H1 (cell line): ENCODE data around the gene ARHGEF3. TPM values are rescaled to one million over a fixed set of nuclear protein-coding genes. Genes with fewer than 3 reads are reported as not detected.

Experiments
- CTCF ChIA-PET: fragments of 300-600 bp; sonication (Branson Sonifier 250); formaldehyde crosslinking; loops from one replicate; lab custom pipeline; 2021; ENCODE audit not compliant: partially characterized antibody; lab: Charles Lee
- POLR2A ChIA-PET: fragments of 300-600 bp; sonication (Branson Sonifier 250); formaldehyde crosslinking; loops from one replicate; lab custom pipeline; 2021; ENCODE audit warnings: inconsistent platforms; ENCODE audit not compliant: partially characterized antibody; lab: Charles Lee
- DNase-seq, 2 experiments: peaks; one replicate each; pipeline versions ENCODE4 v3.0.0 to v3.0.0-alpha.2; 2010 to 2022; ENCODE audit warnings: low spot score in 2 of 2, low read depth in 1 of 2, mixed read lengths in 1 of 2
- FAIRE-seq: peaks from 2 replicates; lab custom pipeline; 2011; peaks lifted over from hg19 to GRCh38; lab: Jason Lieb, UNC
- H2AFZ ChIP-seq: 2 replicates; pipeline ENCODE4 v1.8.1; 2012; ENCODE audit warnings: low read length, inconsistent platforms
- H2AK5ac ChIP-seq: 2 replicates; pipeline ENCODE4 v1.6.1; 2013; ENCODE audit warnings: low read depth, low read length
- H2BK120ac ChIP-seq: replicated peaks from 2 replicates; pipeline ENCODE3; 2013; ENCODE audit warnings: low read depth, low read length, inconsistent platforms
- H2BK12ac ChIP-seq: 2 replicates; pipeline ENCODE4 v1.6.1; 2013; ENCODE audit warnings: low read depth, low read length
- H2BK15ac ChIP-seq: 2 replicates; pipeline ENCODE4 v1.6.1; 2013; ENCODE audit warnings: low read length
- H2BK20ac ChIP-seq: 2 replicates; pipeline ENCODE4 v1.6.1; 2013; ENCODE audit warnings: low read length
- H2BK5ac ChIP-seq: 2 replicates; pipeline ENCODE4 v1.6.1; 2013; ENCODE audit warnings: low read depth, low read length
- H3K14ac ChIP-seq: 2 replicates; pipeline ENCODE4 v1.6.1; 2013; ENCODE audit warnings: inconsistent platforms; ENCODE audit not compliant: insufficient read length
- H3K18ac ChIP-seq: 2 replicates; pipeline ENCODE4 v1.6.1; 2013; ENCODE audit warnings: low read length; ENCODE audit errors: extremely low read depth
- H3K23ac ChIP-seq: 2 replicates; pipeline ENCODE4 v1.6.1; 2013; ENCODE audit warnings: inconsistent platforms; ENCODE audit not compliant: insufficient read length
- H3K23me2 ChIP-seq: 2 replicates; pipeline ENCODE4 v1.6.1; 2013; ENCODE audit warnings: low read depth, low read length
- H3K27ac ChIP-seq: 2 replicates; pipeline ENCODE4 v1.6.1; 2011; ENCODE audit warnings: low read depth, low read length, inconsistent platforms
- H3K27me3 ChIP-seq, 4 experiments: replicated peaks in 1 of 4; 1 replicate in 1 of 4; 2 replicates in 3 of 4; pipeline versions ENCODE4 v1.6.1 to v1.8.1; 2011 to 2013; ENCODE audit warnings: low read length in 3 of 4, mild to moderate bottlenecking in 3 of 4, inconsistent platforms in 2 of 4, mixed read lengths in 2 of 4, moderate library complexity in 1 of 4; ENCODE audit not compliant: control insufficient read depth in 3 of 4, insufficient read depth in 3 of 4; ENCODE audit errors: extremely low read depth in 1 of 4
- H3K36me3 ChIP-seq, 4 experiments: 2 replicates each; pipeline versions ENCODE4 v1.6.1 to v1.8.1; 2011 to 2013; ENCODE audit warnings: mild to moderate bottlenecking in 4 of 4, low read length in 3 of 4, moderate library complexity in 2 of 4, control low read depth in 1 of 4, inconsistent platforms in 1 of 4; ENCODE audit not compliant: insufficient read depth in 4 of 4, control insufficient read depth in 2 of 4
- H3K4ac ChIP-seq: replicated peaks from 2 replicates; pipeline ENCODE3; 2013; ENCODE audit warnings: low read length, low read depth, mixed read lengths, inconsistent platforms; ENCODE audit not compliant: insufficient read length
- H3K4me1 ChIP-seq, 4 experiments: replicated peaks in 1 of 4; 1 replicate in 1 of 4; 2 replicates in 3 of 4; pipeline versions ENCODE4 v1.6.1 to v1.8.1; 2011 to 2013; ENCODE audit warnings: low read length in 3 of 4, inconsistent platforms in 2 of 4, mixed read lengths in 1 of 4; ENCODE audit not compliant: insufficient read depth in 4 of 4, control insufficient read depth in 3 of 4
- H3K4me2 ChIP-seq, 2 experiments: 2 replicates each; pipeline versions ENCODE4 v1.6.1 to v1.8.1; 2011 to 2013; ENCODE audit warnings: low read depth in 2 of 2, low read length in 2 of 2, control low read depth in 1 of 2, inconsistent platforms in 1 of 2, mild to moderate bottlenecking in 1 of 2; ENCODE audit not compliant: insufficient read depth in 1 of 2
- H3K4me3 ChIP-seq, 4 experiments: fragments of 200-600, 300-600 bp in 1 of 4; sonication (generic), shearing (Covaris generic), sonication (Bioruptor Twin) in 1 of 4; 2 replicates each; pipeline versions ENCODE4 v1.5.1 to v1.8.1; 2011 to 2016; ENCODE audit warnings: low read length in 4 of 4, low read depth in 3 of 4, control low read depth in 2 of 4, inconsistent platforms in 2 of 4, mild to moderate bottlenecking in 2 of 4, mixed read lengths in 1 of 4, moderate library complexity in 1 of 4; ENCODE audit not compliant: insufficient read depth in 2 of 4; ENCODE audit errors: extremely low read depth in 1 of 4
- H3K56ac ChIP-seq: replicated peaks from 2 replicates; pipeline ENCODE3; 2013; ENCODE audit warnings: low read depth, mild to moderate bottlenecking, mixed read lengths, low read length, inconsistent platforms; ENCODE audit not compliant: insufficient read length
- H3K79me1 ChIP-seq: 2 replicates; pipeline ENCODE4 v1.6.1; 2013; ENCODE audit warnings: low read depth, low read length, control low read depth
- H3K79me2 ChIP-seq, 2 experiments: 2 replicates each; pipeline versions ENCODE4 v1.6.1 to v1.8.1; 2012 to 2013; ENCODE audit warnings: low read length in 2 of 2, mild to moderate bottlenecking in 2 of 2, inconsistent platforms in 1 of 2; ENCODE audit not compliant: insufficient read depth in 2 of 2, control insufficient read depth in 1 of 2
- H3K9ac ChIP-seq, 4 experiments: replicated peaks in 1 of 4; 1 replicate in 1 of 4; 2 replicates in 3 of 4; pipeline versions ENCODE4 v1.6.1 to v1.8.1; 2011 to 2013; ENCODE audit warnings: low read depth in 3 of 4, low read length in 3 of 4, control low read depth in 2 of 4, mild to moderate bottlenecking in 2 of 4, moderate library complexity in 2 of 4, inconsistent platforms in 1 of 4; ENCODE audit errors: extremely low read depth in 1 of 4
- H3K9me3 ChIP-seq, 2 experiments: 2 replicates each; pipeline versions ENCODE4 v1.6.1 to v1.8.1; 2012 to 2013; ENCODE audit warnings: mild to moderate bottlenecking in 2 of 2, moderate library complexity in 2 of 2, control low read depth in 1 of 2, inconsistent platforms in 1 of 2, low read depth in 1 of 2, low read length in 1 of 2, mixed read lengths in 1 of 2; ENCODE audit not compliant: insufficient read depth in 2 of 2
- H4K20me1 ChIP-seq, 2 experiments: replicated peaks in 1 of 2; 2 replicates each; pipeline versions ENCODE3 to v1.8.1; 2011 to 2013; ENCODE audit warnings: inconsistent platforms in 2 of 2, low read length in 2 of 2, mild to moderate bottlenecking in 1 of 2; ENCODE audit not compliant: insufficient read depth in 2 of 2, control insufficient read depth in 1 of 2
- H4K5ac ChIP-seq: 2 replicates; pipeline ENCODE4 v1.6.1; 2013; ENCODE audit warnings: low read length, low read depth, mixed read lengths, inconsistent platforms; ENCODE audit not compliant: insufficient read length
- H4K8ac ChIP-seq: 2 replicates; pipeline ENCODE4 v1.8.0; 2013; ENCODE audit warnings: mild to moderate bottlenecking, moderate library complexity, low read length, inconsistent platforms; ENCODE audit not compliant: insufficient read depth; ENCODE audit errors: extremely low read depth
- H4K91ac ChIP-seq: replicated peaks from 2 replicates; pipeline ENCODE3; 2013; ENCODE audit warnings: low read length, mixed read lengths, inconsistent platforms; ENCODE audit not compliant: insufficient read length
- RFX5 ChIP-seq: IDR thresholded peaks from 2 replicates; pipeline ENCODE4 v1.6.1; 2011; ENCODE audit warnings: low read depth, low read length, improper control_type of control experiment, borderline replicate concordance
- WGBS, 2 experiments: shearing (Covaris generic) in 1 of 2; methylation state at CpG; one replicate each; pipeline versions ENCODE4 v1.1.6 to v1.1.7; 2013 to 2015; ENCODE audit warnings: low lambda C conversion rate in 2 of 2, mixed read lengths in 2 of 2, inconsistent platforms in 1 of 2, low coverage in 1 of 2, missing lambda C conversion rate in 1 of 2; ENCODE audit not compliant: insufficient replicate concordance in 2 of 2, insufficient coverage in 1 of 2, insufficient read length in 1 of 2; ENCODE audit errors: extremely low coverage in 1 of 2, missing lambda C conversion rate in 1 of 2; 5-methylcytosine and 5-hydroxymethylcytosine counted together
- polyA plus RNA-seq, 7 experiments: library from polyadenylated mRNA; depleted of rRNA in 3 of 7; stranded (reverse) in 5 of 7; unstranded in 2 of 7; fragments of >200 nt in 5 of 7; fragments of 200-250 nt in 2 of 7; gene quantifications; 1 replicate in 5 of 7; 2 replicates in 1 of 7; 4 replicates in 1 of 7; pipeline versions ENCODE4 v1.2.1 to v1.2.3, GENCODE V29; 2011 to 2013; ENCODE audit warnings: missing spikeins in 2 of 7, mixed read lengths in 2 of 7
- total RNA-seq: library from RNA; stranded (reverse); fragmentation: NEBNext Ultra II Directional; extraction: Animal tissue kit (Norgen Biotek cat#: 25700); gene quantifications from 2 replicates; pipeline ENCODE4 v1.2.1, GENCODE V29; 2021

Gene ARHGEF3
- total and polyA plus RNA-seq, 2 of the 8 experiments (the other 6 are each of a cell fraction or from before 2014, with no cell fraction given) = 2.8 to 6.0 TPM

GRCh38 chr3:56744016-56744415 lies 57.7 kb downstream of the ARHGEF3 start:
- no peak overlapping the region for H2BK15ac ChIP-seq
- no peak overlapping the region for H2AK5ac ChIP-seq
- no peak for TF ChIP-seq RFX5
- TF ChIP-seq, all 59 proteins: peak for 0
- no peak overlapping the region for H3K56ac ChIP-seq
- no peaks in the 10 kb centered on the region for H3K36me3 ChIP-seq
- no peaks in the 10 kb centered on the region for H3K79me1 ChIP-seq
- no peak overlapping the region for H2BK120ac ChIP-seq
- H2BK20ac ChIP-seq = no peak overlapping the region
- ChIA-PET CTCF (interaction anchor here (0.6 to 1.7 kb wide), 3 partner anchors 13 to 1464 kb away, joined by 3 read pairs; no protein-coding TSS in a partner anchor), POLR2A (no interaction called here)
- no peaks in the 10 kb centered on the region for H3K23me2 ChIP-seq
- H3K79me2 ChIP-seq = no peaks in the 10 kb centered on the region
- WGBS, 2 experiments = 95% methylated on average over 5 of the region's 5 CpGs; no CpG with 5 or more reads in 1 of the 2 experiments
- no peak overlapping the region for H3K4ac ChIP-seq
- H4K8ac ChIP-seq = no peak overlapping the region
- H2AFZ ChIP-seq = no peak overlapping the region
- no peak overlapping the region for H3K4me2 ChIP-seq
- no peak overlapping the region for H3K9ac ChIP-seq
- no peak overlapping the region for H2BK5ac ChIP-seq
- FAIRE-seq (no peak), DNase-seq (no peak)
- no peaks in the 10 kb centered on the region for H3K4me1 ChIP-seq
- no peak overlapping the region for H4K5ac ChIP-seq
- no peaks in the 10 kb centered on the region for H4K20me1 ChIP-seq
- H2BK12ac ChIP-seq = no peak overlapping the region
- no peak overlapping the region for H3K18ac ChIP-seq
- H3K27me3 ChIP-seq = no peaks in the 10 kb centered on the region
- no peak overlapping the region for H4K91ac ChIP-seq
- H3K9me3 ChIP-seq = no peaks in the 10 kb centered on the region
- no peak overlapping the region for H3K23ac ChIP-seq
- no peak overlapping the region for H3K27ac ChIP-seq
- H3K4me3 ChIP-seq = no peak overlapping the region
- no peak overlapping the region for H3K14ac ChIP-seq
